K562 (cell line): ENCODE results near the gene TMEFF2. TPM values are rescaled to one million over a fixed set of nuclear protein-coding genes. Genes with fewer than 3 reads are reported as not detected.
A peak's percentile ranks its signal among the peaks of the same experiment; 100 is the strongest.

Experiments used
- ATAC-seq: fragments of 200-7000 bp; cut with Tn5 transposase; 3 replicates; pipeline ENCODE4 v1.9.1; 2020; ENCODE audit warnings: moderate library complexity
- BruUV-seq: library from RNA; stranded (reverse); fragments of 400-500 nt; replicated peaks from 2 replicates; lab custom pipeline; 2021; lab: Mats Ljungman, UMichigan
- CTCF ChIA-PET: fragments of 300-600 bp; formaldehyde crosslinking; extraction: SDS; loops from one replicate; lab custom pipeline; 2021; ENCODE audit warnings: low intra/inter-chr PET ratio; lab: Yijun Ruan, JAX
- POLR2A ChIA-PET: fragments of 300-600, 350-650 bp; sonication (Branson Sonifier 250); formaldehyde crosslinking; extraction: SDS; loops from one replicate; lab custom pipeline; 2021; ENCODE audit warnings: antibody characterized with exemption, inconsistent platforms; lab: Yijun Ruan, JAX
- DNase-seq, 4 experiments: peaks; one replicate each; pipeline versions ENCODE4 v3.0.0 to v3.0.0-alpha.2; 2011 to 2018; ENCODE audit warnings: low spot score in 3 of 4, mixed read lengths in 3 of 4; ENCODE audit errors: extremely low read depth in 1 of 4
- FAIRE-seq: peaks from 2 replicates; lab custom pipeline; 2011; peaks lifted over from hg19 to GRCh38; lab: Jason Lieb, UNC
- H2AFZ ChIP-seq: 2 replicates; pipeline ENCODE4 v1.6.0; 2011; ENCODE audit warnings: low read depth, low read length, control low read depth, inconsistent platforms
- H3K27ac ChIP-seq: fragments of 200-600 bp; 3 replicates; pipeline ENCODE4 v1.8.0; 2011; ENCODE audit warnings: low read depth, mild to moderate bottlenecking, control low read depth, inconsistent platforms, low read length, moderate library complexity, mixed read lengths; ENCODE audit errors: extremely low read depth
- H3K27me3 ChIP-seq, 2 experiments: fragments of 300-600 bp in 1 of 2; 2 replicates in 1 of 2; 3 replicates in 1 of 2; pipeline versions ENCODE4 v1.6.0 to v1.8.0; 2011; ENCODE audit warnings: inconsistent platforms in 2 of 2, low read length in 2 of 2, mild to moderate bottlenecking in 1 of 2, mixed read lengths in 1 of 2, moderate library complexity in 1 of 2; ENCODE audit not compliant: control insufficient read depth in 2 of 2, insufficient read depth in 2 of 2
- H3K36me3 ChIP-seq: fragments of 300-600 bp; 3 replicates; pipeline ENCODE4 v1.8.0; 2011; ENCODE audit warnings: mild to moderate bottlenecking, low read length, inconsistent platforms; ENCODE audit not compliant: control insufficient read depth, insufficient read depth
- H3K4me1 ChIP-seq, 2 experiments: fragments of 200-600 bp in 1 of 2; replicated peaks in 1 of 2; 2 replicates in 1 of 2; 3 replicates in 1 of 2; pipeline versions ENCODE4 v1.5.1 to v1.8.0; 2011; ENCODE audit warnings: inconsistent platforms in 2 of 2, low read length in 2 of 2, mild to moderate bottlenecking in 1 of 2, mixed read lengths in 1 of 2, moderate library complexity in 1 of 2; ENCODE audit not compliant: control insufficient read depth in 2 of 2, insufficient read depth in 2 of 2
- H3K4me2 ChIP-seq: 2 replicates; pipeline ENCODE4 v1.6.1; 2011; ENCODE audit warnings: low read length, control low read depth, inconsistent platforms, mixed read lengths; ENCODE audit not compliant: insufficient read depth
- H3K4me3 ChIP-seq: fragments of 200-600 bp; sonication (generic), shearing (Covaris generic); 2 replicates; pipeline ENCODE4 v1.5.1; 2016; ENCODE audit warnings: control low read depth, inconsistent platforms
- H3K79me2 ChIP-seq: fragments of 200-600 bp; 3 replicates; pipeline ENCODE4 v1.8.0; 2011; ENCODE audit warnings: low read length, inconsistent platforms; ENCODE audit not compliant: control insufficient read depth, insufficient read depth
- H3K9ac ChIP-seq, 2 experiments: 2 replicates each; pipeline versions ENCODE4 v1.6.0 to v1.6.1; 2011; ENCODE audit warnings: low read depth in 2 of 2, low read length in 2 of 2, control low read depth in 1 of 2, inconsistent platforms in 1 of 2, mild to moderate bottlenecking in 1 of 2, mixed read lengths in 1 of 2; ENCODE audit not compliant: insufficient read depth in 1 of 2
- H3K9me1 ChIP-seq: one replicate; pipeline ENCODE4 v1.6.0; 2011; ENCODE audit warnings: inconsistent platforms, mild to moderate bottlenecking, low read length, moderate library complexity; ENCODE audit not compliant: control insufficient read depth, insufficient read depth
- H3K9me3 ChIP-seq: replicated peaks from 2 replicates; pipeline ENCODE4 v1.5.1; 2011; ENCODE audit warnings: low read depth, low read length, inconsistent platforms; ENCODE audit not compliant: control insufficient read depth, insufficient read depth
- H4K20me1 ChIP-seq: replicated peaks from 2 replicates; pipeline ENCODE4 v1.6.1; 2011; ENCODE audit warnings: low read length, inconsistent platforms, mixed read lengths; ENCODE audit not compliant: control insufficient read depth, insufficient read depth
- ILF3 ChIP-seq: fragments of 450-650 bp; IDR thresholded peaks from 2 replicates; pipeline ENCODE4 v1.6.1; 2018; ENCODE audit warnings: antibody characterized with exemption, mild to moderate bottlenecking, moderate library complexity, borderline replicate concordance
- NFE2 ChIP-seq: IDR thresholded peaks from 2 replicates; pipeline ENCODE4 v1.6.1; 2014; ENCODE audit warnings: antibody characterized with exemption, low read depth
- ZC3H4 ChIP-seq: sonication (generic); formaldehyde crosslinking; IDR thresholded peaks from 2 replicates; pipeline ENCODE4 v1.9.0; 2021; ENCODE audit warnings: missing genetic modification reagents, borderline replicate concordance
- WGBS: fragments of 100-300 bp; shearing (Covaris generic); methylation state at CpG from one replicate; pipeline ENCODE4 v1.1.6; 2016; ENCODE audit warnings: low coverage, mixed read lengths; ENCODE audit not compliant: insufficient coverage; ENCODE audit errors: missing lambda C conversion rate; 5-methylcytosine and 5-hydroxymethylcytosine counted together
- in situ Hi-C: fragments of 300-500 bp; cut with MboI; formaldehyde crosslinking; loops from 4 replicates; pipeline ENCODE4 v1.15.0; 2018; ENCODE audit warnings: inconsistent platforms, mixed read lengths
- intact Hi-C: fragments of 100-400 bp; cut with micrococcal nuclease; formaldehyde crosslinking; loops from 2 replicates; pipeline ENCODE4 v1.14.2; 2022
- polyA plus RNA-seq, 8 experiments: library from polyadenylated mRNA; depleted of rRNA in 4 of 8; stranded (reverse) in 5 of 8; unstranded in 3 of 8; fragments of >200 nt; fragmentation: Nextera tagmentation in 2 of 8; fragmentation: Illumina TruSeq in 1 of 8; extraction: Ambion mirVana in 2 of 8; extraction: Trizol in 1 of 8; gene quantifications; 2 replicates each; pipeline versions ENCODE4 v1.2.1 to v1.2.3, GENCODE V29; 2011 to 2014; ENCODE audit warnings: inconsistent platforms in 1 of 8, missing spikeins in 1 of 8
- total RNA-seq, 7 experiments: library from RNA; depleted of rRNA in 6 of 7; stranded (reverse); fragments of >200 nt in 6 of 7; fragmentation: Illumina TruSeq in 2 of 7; extraction: Trizol in 2 of 7; gene quantifications; 2 replicates each; pipeline versions ENCODE4 v1.2.1 to v1.2.3, GENCODE V29; 2011 to 2021; ENCODE audit warnings: low replicate concordance in 1 of 7

TMEFF2 gene
- total and polyA plus RNA-seq, 9 of the 15 experiments (the other 6 are each of a cell fraction or from before 2014, with no cell fraction given) = 1.4 TPM; not detected in 8

DNA sequence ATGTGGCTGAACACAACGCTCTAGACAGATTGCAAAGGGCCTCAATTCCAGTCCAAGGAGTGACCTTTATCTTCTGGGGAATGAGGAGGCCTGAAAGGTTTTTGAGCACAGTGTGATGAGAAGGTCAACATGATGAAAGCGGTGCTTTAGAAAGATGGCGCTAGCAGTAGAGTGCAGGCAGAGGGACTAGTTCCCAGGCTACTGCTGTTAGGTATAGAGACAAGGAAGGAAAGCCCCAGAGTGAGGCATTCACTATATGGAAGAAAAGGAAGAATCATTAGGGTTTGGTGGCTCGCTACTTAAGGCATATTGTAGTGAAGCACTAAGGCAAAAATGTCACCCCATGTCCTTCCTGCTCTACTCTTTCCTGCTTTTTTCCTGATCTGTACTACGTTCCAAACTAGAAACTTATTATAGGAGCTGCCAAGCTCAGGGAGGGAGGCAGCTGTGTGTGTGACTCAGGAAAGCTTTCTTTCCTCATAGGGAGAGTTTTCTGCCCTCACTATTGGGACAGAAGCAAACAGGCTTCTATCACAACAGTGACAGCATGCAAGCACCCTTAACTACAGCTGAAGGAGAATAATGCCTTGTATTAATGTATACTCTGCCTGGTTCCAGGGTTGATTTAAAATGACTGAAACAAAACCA lies 187.0 kb downstream of the TMEFF2 start (continued):
- no peak for TF ChIP-seq ZC3H4

DNA sequence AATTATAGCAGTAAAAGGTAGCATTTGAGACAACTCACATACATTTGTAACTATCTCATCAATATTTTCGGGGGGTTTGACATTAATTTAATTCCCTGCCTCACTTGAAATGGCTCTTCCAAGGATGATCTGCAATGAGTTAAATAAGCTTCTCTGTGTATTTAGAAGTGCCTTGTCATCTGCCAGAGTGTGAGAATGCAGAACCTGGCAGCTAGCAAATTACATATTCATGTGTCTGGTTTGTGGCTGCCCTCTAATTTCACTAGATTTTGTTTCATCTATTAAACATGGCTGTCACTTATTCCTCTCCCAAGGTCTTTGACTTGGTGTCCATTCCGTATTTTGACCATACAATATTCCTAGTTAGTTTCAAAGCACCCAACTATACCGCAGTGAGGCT lies 189.5 kb downstream of the TMEFF2 start:
- BruUV-seq = no TSS peak
- H3K27me3 ChIP-seq = no peaks in the 10 kb centered on the region
- H3K27ac ChIP-seq = no peak overlapping the region
- H3K79me2 ChIP-seq = no peaks in the 10 kb centered on the region
- H4K20me1 ChIP-seq = no peaks in the 10 kb centered on the region
- TF ChIP-seq ILF3 (no peak), NFE2 (0 out of 2 replicates have a peak, but pooled peaks have one; percentile 20)
- TF ChIP-seq, all 486 proteins: peak for 1
- WGBS = 56% methylated on average over 3 of the region's 3 CpGs
- CTCF ChIA-PET = no interaction called here
- no peaks in the 10 kb centered on the region for H3K4me1 ChIP-seq
- no peak overlapping the region for H3K9ac ChIP-seq
- H3K9me1 ChIP-seq = no peaks in the 10 kb centered on the region
- in situ Hi-C loops (no loop called here), intact Hi-C loops (no loop called here)
- no peaks in the 10 kb centered on the region for H3K9me3 ChIP-seq
- no peaks in the 10 kb centered on the region for H3K36me3 ChIP-seq
- DNase-seq (no peak), FAIRE-seq (no peak), ATAC-seq (no peak)
- no peak overlapping the region for H2AFZ ChIP-seq
- H3K4me3 ChIP-seq = no peak overlapping the region
- no peak overlapping the region for H3K4me2 ChIP-seq
- POLR2A ChIA-PET = no interaction called here
